ENCODE results near the gene UAP1. TPM values are rescaled to one million over a fixed set of nuclear protein-coding genes. Genes with fewer than 3 reads are reported as not detected.

UAP1 gene
- total and polyA plus RNA-seq, 2 donors (not counting 3 experiments of a cell fraction or from before 2014, with no cell fraction given) = 30.6 to 89.8 TPM

DNA sequence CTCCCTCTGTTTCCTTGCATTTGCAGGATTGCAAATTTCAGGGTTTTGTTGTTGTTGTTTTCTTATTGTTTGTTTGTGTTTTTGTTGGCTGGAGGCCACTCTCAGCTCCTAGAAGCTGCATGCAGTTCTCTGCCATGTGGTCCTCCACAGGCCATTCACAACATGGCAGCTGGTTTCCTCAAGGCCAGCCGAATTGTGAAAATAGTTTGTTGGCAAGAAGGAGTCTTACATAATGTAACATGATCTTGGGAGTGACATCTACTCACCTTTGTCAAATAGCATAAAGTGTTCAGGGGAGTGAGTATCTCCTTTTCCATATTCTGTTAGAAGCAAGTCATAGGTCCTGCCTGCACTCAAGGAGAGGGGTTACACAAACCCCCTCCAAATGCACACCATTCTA, 10.6 kb upstream of the UAP1 start:
- Histone ChIP-seq H3K9me1 (replicated peaks; ENCODE audit: control insufficient read depth, extremely low read depth, insufficient read depth, low read length) (no peaks in the 10 kb centered on the region), H3K36me3 (ENCODE audit: control insufficient read depth in 2 of 2, extremely low read depth in 1 of 2, insufficient read depth in 2 of 2, low read length in 2 of 2) (no peaks in the 10 kb centered on the region), H3K27me3 (ENCODE audit: control insufficient read depth in 2 of 2, insufficient read depth in 2 of 2, low read length in 2 of 2) (no peaks in the 10 kb centered on the region), H2AFZ (ENCODE audit: low read depth, low read length) (no peak overlapping the region), H3K9ac (replicated peaks; ENCODE audit: extremely low read depth, insufficient read depth, low read length) (no peak overlapping the region), H3K4me1 (ENCODE audit: control insufficient read depth, extremely low read depth, insufficient read depth, low read length) (no peaks in the 10 kb centered on the region), H3K9me3 (replicated peaks; ENCODE audit: control insufficient read depth, insufficient read depth, low read length) (no peaks in the 10 kb centered on the region), H4K20me1 (replicated peaks; ENCODE audit: control insufficient read depth, extremely low read depth, insufficient read depth, low read length) (no peaks in the 10 kb centered on the region), H3K79me2 (ENCODE audit: control insufficient read depth, insufficient read depth, low read length) (no peaks in the 10 kb centered on the region), H3K4me2 (ENCODE audit: insufficient read depth, low read length) (no peak overlapping the region), H3K4me3 (replicated peaks in 1 of 3; ENCODE audit: insufficient read depth in 1 of 3, low read depth in 1 of 3, low read length in 3 of 3) (no peak overlapping the region), H3K27ac (ENCODE audit: insufficient read depth, low read depth, low read length) (no peak overlapping the region)
- intact Hi-C loops (cut with micrococcal nuclease) (no loop called here), dilution Hi-C loops (cut with MboI; ENCODE audit: extremely low pct_ligation_motif_present, low sequenced_read_pairs) (no loop called here)
- CTCF ChIA-PET = no interaction called here
- TF ChIP-seq POLR2AphosphoS5 (IDR thresholded peaks at IDR 0.05; ENCODE audit: insufficient read depth, low read depth, low read length) (no peak), FOS (IDR thresholded peaks at IDR 0.05; ENCODE audit: borderline replicate concordance, insufficient read depth, low read length) (no peak), JUN (IDR thresholded peaks at IDR 0.05; ENCODE audit: borderline replicate concordance, insufficient read depth, insufficient read length, low read depth) (no peak), MYC (IDR thresholded peaks at IDR 0.05; ENCODE audit: low read depth, low read length) (no peak), GATA2 (IDR thresholded peaks at IDR 0.05; ENCODE audit: insufficient read depth, insufficient read length, low read depth, low read length) (no peak), POLR2A (IDR thresholded peaks at IDR 0.05; ENCODE audit: low read depth, low read length) (no peak), EZH2 (IDR thresholded peaks at IDR 0.05; ENCODE audit: borderline replicate concordance, low read depth, low read length, severe bottlenecking) (no peak)
- TF ChIP-seq, protein P1, sequence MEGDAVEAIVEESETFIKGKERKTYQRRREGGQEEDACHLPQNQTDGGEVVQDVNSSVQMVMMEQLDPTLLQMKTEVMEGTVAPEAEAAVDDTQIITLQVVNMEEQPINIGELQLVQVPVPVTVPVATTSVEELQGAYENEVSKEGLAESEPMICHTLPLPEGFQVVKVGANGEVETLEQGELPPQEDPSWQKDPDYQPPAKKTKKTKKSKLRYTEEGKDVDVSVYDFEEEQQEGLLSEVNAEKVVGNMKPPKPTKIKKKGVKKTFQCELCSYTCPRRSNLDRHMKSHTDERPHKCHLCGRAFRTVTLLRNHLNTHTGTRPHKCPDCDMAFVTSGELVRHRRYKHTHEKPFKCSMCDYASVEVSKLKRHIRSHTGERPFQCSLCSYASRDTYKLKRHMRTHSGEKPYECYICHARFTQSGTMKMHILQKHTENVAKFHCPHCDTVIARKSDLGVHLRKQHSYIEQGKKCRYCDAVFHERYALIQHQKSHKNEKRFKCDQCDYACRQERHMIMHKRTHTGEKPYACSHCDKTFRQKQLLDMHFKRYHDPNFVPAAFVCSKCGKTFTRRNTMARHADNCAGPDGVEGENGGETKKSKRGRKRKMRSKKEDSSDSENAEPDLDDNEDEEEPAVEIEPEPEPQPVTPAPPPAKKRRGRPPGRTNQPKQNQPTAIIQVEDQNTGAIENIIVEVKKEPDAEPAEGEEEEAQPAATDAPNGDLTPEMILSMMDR (IDR thresholded peaks at IDR 0.05; ENCODE audit: extremely low read depth in 1 of 2, insufficient read depth in 1 of 2, low read depth in 1 of 2, low read length in 2 of 2) = no peak
- TF ChIP-seq, protein P2, sequence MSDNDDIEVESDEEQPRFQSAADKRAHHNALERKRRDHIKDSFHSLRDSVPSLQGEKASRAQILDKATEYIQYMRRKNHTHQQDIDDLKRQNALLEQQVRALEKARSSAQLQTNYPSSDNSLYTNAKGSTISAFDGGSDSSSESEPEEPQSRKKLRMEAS (IDR thresholded peaks at IDR 0.05; ENCODE audit: insufficient read depth, insufficient read length) = no peak
- POLR2A ChIA-PET = no interaction called here
- no TSS peak for BruUV-seq (replicated peaks)
- FAIRE-seq = no peak
- no peak for DNase-seq (ENCODE audit: low read depth, low spot score)
